Activated CD4-positive, alpha-beta memory T cell treated with anti-CD3 and anti-CD28 coated beads, Interleukin-2, amount 10 ng/mL, durations not matched to agents 7 days and 5 days (primary cell): Measurements from ENCODE around the gene HDAC1. TPM values are rescaled to one million over a fixed set of nuclear protein-coding genes. Genes with fewer than 3 reads are reported as not detected.

Source experiments
- CTCF ChIA-PET: fragments of 350-600 bp; sonication (Branson Sonifier 250); formaldehyde crosslinking; loops from one replicate; lab custom pipeline; 2021; ENCODE audit warnings: antibody characterized with exemption, inconsistent platforms; lab: Charles Lee
- POLR2A ChIA-PET: fragments of 350-600 bp; sonication (Branson Sonifier 250); formaldehyde crosslinking; loops from one replicate; lab custom pipeline; 2021; ENCODE audit warnings: antibody characterized with exemption; lab: Charles Lee
- DNase-seq: peaks from one replicate; pipeline ENCODE4 v3.0.0-alpha.2; 2020
- H3K27ac Mint-ChIP-seq: one replicate; pipeline ENCODE4 v1.8.0; 2021; ENCODE audit warnings: mild to moderate bottlenecking, mixed read lengths
- H3K27me3 Mint-ChIP-seq: one replicate; pipeline ENCODE4 v1.8.0; 2021; ENCODE audit warnings: mixed read lengths
- H3K36me3 Mint-ChIP-seq: one replicate; pipeline ENCODE4 v1.8.0; 2021; ENCODE audit warnings: low read depth, mixed read lengths
- H3K4me1 Mint-ChIP-seq: one replicate; pipeline ENCODE4 v1.8.0; 2021; ENCODE audit warnings: mixed read lengths
- H3K4me3 Mint-ChIP-seq: one replicate; pipeline ENCODE4 v1.8.0; 2021; ENCODE audit warnings: mild to moderate bottlenecking, mixed read lengths
- H3K9me3 Mint-ChIP-seq: one replicate; pipeline ENCODE4 v1.8.0; 2021; ENCODE audit warnings: mixed read lengths
- total RNA-seq, 2 experiments: library from RNA; stranded (reverse); gene quantifications; one replicate each; pipeline ENCODE4 v1.2.3, GENCODE V29; 2021

Gene HDAC1
- total RNA-seq, 2 experiments from 2014 or later = 180 to 185 TPM

GRCh38 chr1:32341186-32341757 lies 49.4 kb downstream of the HDAC1 start:
- H3K4me1 Mint-ChIP-seq = peaks cover 37% of the 10 kb centered on the region
- no peaks in the 10 kb centered on the region for H3K9me3 Mint-ChIP-seq
- no peak overlapping the region for H3K27ac Mint-ChIP-seq
- POLR2A ChIA-PET = no interaction called here
- CTCF ChIA-PET = interaction anchor here (2.0 kb wide), 1 partner anchor 10 kb away, joined by 7 read pairs; no protein-coding TSS in a partner anchor
- DNase-seq = no peak
- peaks cover 14% of the 10 kb centered on the region for H3K27me3 Mint-ChIP-seq
- H3K36me3 Mint-ChIP-seq = no peaks in the 10 kb centered on the region
- H3K4me3 Mint-ChIP-seq = no peak overlapping the region

GRCh38 chr1:32341971-32342370 lies 50.1 kb downstream of the HDAC1 start:
- H3K36me3 Mint-ChIP-seq = no peaks in the 10 kb centered on the region
- H3K4me1 Mint-ChIP-seq = peaks cover 37% of the 10 kb centered on the region
- H3K9me3 Mint-ChIP-seq = no peaks in the 10 kb centered on the region
- CTCF ChIA-PET = interaction anchor here (0.6 to 2.0 kb wide), 2 partner anchors 9 to 126 kb away, joined by 3 to 7 read pairs; no protein-coding TSS in a partner anchor
- peaks cover 17% of the 10 kb centered on the region for H3K27me3 Mint-ChIP-seq
- H3K4me3 Mint-ChIP-seq = no peak overlapping the region
- POLR2A ChIA-PET = no interaction called here
- DNase-seq = no peak
- H3K27ac Mint-ChIP-seq = no peak overlapping the region

GRCh38 chr1:32342704-32343103 lies 50.8 kb downstream of the HDAC1 start:
- H3K4me3 Mint-ChIP-seq = no peak overlapping the region
- H3K9me3 Mint-ChIP-seq = no peaks in the 10 kb centered on the region
- H3K4me1 Mint-ChIP-seq = peaks cover 30% of the 10 kb centered on the region
- H3K27me3 Mint-ChIP-seq = peaks cover 17% of the 10 kb centered on the region
- no peak for DNase-seq
- H3K27ac Mint-ChIP-seq = no peak overlapping the region
- ChIA-PET POLR2A (no interaction called here), CTCF (interaction anchor here (0.6 kb wide), 1 partner anchor 275 kb away, joined by 4 read pairs; no protein-coding TSS in a partner anchor)
- no peaks in the 10 kb centered on the region for H3K36me3 Mint-ChIP-seq

- no peaks in the 10 kb centered on the region for H3K36me3 Mint-ChIP-seq
- H3K27me3 Mint-ChIP-seq = peaks cover 11% of the 10 kb centered on the region
- H3K4me3 Mint-ChIP-seq = no peak overlapping the region
- peaks cover 43% of the 10 kb centered on the region for H3K4me1 Mint-ChIP-seq
- POLR2A ChIA-PET = interaction anchor here (0.7 to 5.8 kb wide), 3 partner anchors 8 to 122 kb away, joined by 3 to 34 read pairs (median 3); partner anchors contain the start of gene MARCKSL1
- H3K27ac Mint-ChIP-seq = no peak overlapping the region
- H3K9me3 Mint-ChIP-seq = no peaks in the 10 kb centered on the region
- CTCF ChIA-PET = interaction anchor here (0.9 to 1.6 kb wide), 2 partner anchors 9 to 129 kb away, joined by 3 to 4 read pairs; partner anchors contain the start of gene MARCKSL1
- no peak for DNase-seq
Observed at GRCh38 chr1:32345289-32345827, 53.5 kb downstream of the HDAC1 start.

GRCh38 chr1:32346532-32347157 lies 54.8 kb downstream of the HDAC1 start:
- Mint-ChIP-seq H3K9me3 (peaks cover 3% of the 10 kb centered on the region), H3K27me3 (peaks cover 11% of the 10 kb centered on the region), H3K36me3 (no peaks in the 10 kb centered on the region), H3K27ac (no peak overlapping the region), H3K4me1 (peaks cover 50% of the 10 kb centered on the region), H3K4me3 (no peak overlapping the region)
- no peak for DNase-seq
- ChIA-PET POLR2A (interaction anchor here (5.8 kb wide), 1 partner anchor 10 kb away, joined by 34 read pairs; the partner anchor contains the start of gene MARCKSL1), CTCF (no interaction called here)

- Mint-ChIP-seq H3K4me1 (peaks cover 49% of the 10 kb centered on the region), H3K4me3 (no peak overlapping the region), H3K9me3 (peaks cover 3% of the 10 kb centered on the region), H3K27me3 (peaks cover 11% of the 10 kb centered on the region), H3K36me3 (no peaks in the 10 kb centered on the region), H3K27ac (peak overlapping the region; percentile 31)
- ChIA-PET CTCF (interaction anchor here (1.3 kb wide), 1 partner anchor 13 kb away, joined by 3 read pairs; the partner anchor contains the start of gene MARCKSL1), POLR2A (interaction anchor here (1.1 to 5.8 kb wide), 4 partner anchors 13 to 126 kb away, joined by 3 to 34 read pairs (median 14); partner anchors contain the start of gene MARCKSL1)
- DNase-seq = peak; percentile 22
Observed at GRCh38 chr1:32349211-32349708, 57.4 kb downstream of the HDAC1 start.

- ChIA-PET POLR2A (interaction anchor here (1.7 to 3.9 kb wide), 2 partner anchors 15 to 100 kb away, joined by 4 to 24 read pairs; partner anchors contain the start of genes LCK and MARCKSL1), CTCF (interaction anchor here (0.6 to 1.9 kb wide), 6 partner anchors 9 to 277 kb away, joined by 3 to 16 read pairs (median 4); partner anchors contain the start of gene MARCKSL1)
- Mint-ChIP-seq H3K4me1 (peaks cover 46% of the 10 kb centered on the region), H3K27ac (peak overlapping the region; percentile 67), H3K4me3 (peak overlapping the region; percentile 77), H3K27me3 (peaks cover 11% of the 10 kb centered on the region), H3K36me3 (no peaks in the 10 kb centered on the region), H3K9me3 (peaks cover 3% of the 10 kb centered on the region)
- no peak for DNase-seq
Observed at GRCh38 chr1:32350785-32351398, 59.0 kb downstream of the HDAC1 start.

GRCh38 chr1:32351399-32352238 lies 59.7 kb downstream of the HDAC1 start:
- Mint-ChIP-seq H3K27me3 (peaks cover 5% of the 10 kb centered on the region), H3K4me1 (peaks cover 45% of the 10 kb centered on the region), H3K9me3 (peaks cover 3% of the 10 kb centered on the region), H3K4me3 (peak overlapping the region; percentile 77), H3K36me3 (no peaks in the 10 kb centered on the region), H3K27ac (peak overlapping the region; percentile 67)
- ChIA-PET CTCF (interaction anchor here (0.8 to 1.9 kb wide), 5 partner anchors 10 to 111 kb away, joined by 3 to 16 read pairs (median 4); partner anchors contain the start of gene MARCKSL1), POLR2A (interaction anchor here (1.0 to 3.9 kb wide), 4 partner anchors 16 to 101 kb away, joined by 3 to 24 read pairs (median 4); partner anchors contain the start of genes BSDC1, LCK and MARCKSL1)
- peak; percentile 93 for DNase-seq

- Mint-ChIP-seq H3K27ac (no peak overlapping the region), H3K27me3 (peaks cover 3% of the 10 kb centered on the region), H3K4me3 (peak overlapping the region; percentile 46), H3K9me3 (peaks cover 3% of the 10 kb centered on the region), H3K36me3 (no peaks in the 10 kb centered on the region), H3K4me1 (peaks cover 42% of the 10 kb centered on the region)
- DNase-seq = no peak
- ChIA-PET CTCF (interaction anchor here (1.0 to 1.2 kb wide), 3 partner anchors 16 to 104 kb away, joined by 3 to 4 read pairs (median 3); partner anchors contain the start of gene MARCKSL1), POLR2A (interaction anchor here (0.8 to 3.9 kb wide), 9 partner anchors 7 to 171 kb away, joined by 3 to 24 read pairs (median 4); partner anchors contain the start of genes BSDC1, LCK and MARCKSL1)
Observed at GRCh38 chr1:32352239-32352745, 60.4 kb downstream of the HDAC1 start.

GRCh38 chr1:32352831-32353383 lies 61.0 kb downstream of the HDAC1 start:
- Mint-ChIP-seq H3K4me3 (no peak overlapping the region), H3K9me3 (peaks cover 3% of the 10 kb centered on the region), H3K27me3 (peaks cover 3% of the 10 kb centered on the region), H3K4me1 (peaks cover 42% of the 10 kb centered on the region), H3K36me3 (no peaks in the 10 kb centered on the region), H3K27ac (no peak overlapping the region)
- ChIA-PET POLR2A (interaction anchor here (0.8 to 3.9 kb wide), 9 partner anchors 8 to 172 kb away, joined by 3 to 24 read pairs (median 3); partner anchors contain the start of genes BSDC1 and MARCKSL1), CTCF (interaction anchor here (1.0 to 1.2 kb wide), 3 partner anchors 17 to 104 kb away, joined by 3 to 4 read pairs (median 3); partner anchors contain the start of gene MARCKSL1)
- DNase-seq = no peak

- H3K27ac Mint-ChIP-seq = no peak overlapping the region
- CTCF ChIA-PET = interaction anchor here (0.9 to 1.2 kb wide), 2 partner anchors 18 to 34 kb away, joined by 3 to 5 read pairs; no protein-coding TSS in a partner anchor
- no peak for DNase-seq
- no peak overlapping the region for H3K4me3 Mint-ChIP-seq
- POLR2A ChIA-PET = interaction anchor here (0.9 to 3.9 kb wide), 5 partner anchors 9 to 103 kb away, joined by 3 to 24 read pairs (median 3); partner anchors contain the start of gene MARCKSL1
- peaks cover 3% of the 10 kb centered on the region for H3K9me3 Mint-ChIP-seq
- no peaks in the 10 kb centered on the region for H3K36me3 Mint-ChIP-seq
- H3K27me3 Mint-ChIP-seq = peaks cover 3% of the 10 kb centered on the region
- H3K4me1 Mint-ChIP-seq = peaks cover 37% of the 10 kb centered on the region
Observed at GRCh38 chr1:32353431-32353830, 61.5 kb downstream of the HDAC1 start.
